DMS114 treated with DMSO at 0.1 percent for 48 hours (cell line): ENCODE results near the gene VSTM4.

ENCODE experiments used
- DNase-seq: peaks from one replicate; lab custom pipeline; 2025; ENCODE audit not compliant: unreplicated experiment; lab: John Stamatoyannopoulos, UW

VSTM4 gene

GRCh38 chr10:49093922-49094321, 21.4 kb downstream of the VSTM4 start:
- DNase-seq, result no peak

- no peak for DNase-seq
Measured at GRCh38 chr10:49092477-49092876, 22.8 kb downstream of the VSTM4 start.

- no peak for DNase-seq
Measured at GRCh38 chr10:49091450-49092210, 23.7 kb downstream of the VSTM4 start.

GRCh38 chr10:49090696-49091380, 24.5 kb downstream of the VSTM4 start:
- no peak for DNase-seq

- DNase-seq, result no peak
Measured at GRCh38 chr10:49090189-49090575, 25.1 kb downstream of the VSTM4 start.

GRCh38 chr10:49089557-49090188, 25.6 kb downstream of the VSTM4 start:
- DNase-seq, result no peak

- DNase-seq, result no peak
Measured at GRCh38 chr10:49089152-49089551, 26.2 kb downstream of the VSTM4 start.

- no peak for DNase-seq
Measured at GRCh38 chr10:49086889-49087288, 28.4 kb downstream of the VSTM4 start.

- DNase-seq, result no peak
Measured at GRCh38 chr10:49083261-49083660, 32.1 kb downstream of the VSTM4 start.

GRCh38 chr10:49082766-49083165, 32.6 kb downstream of the VSTM4 start:
- no peak for DNase-seq

GRCh38 chr10:49081547-49082275, 33.6 kb downstream of the VSTM4 start:
- no peak for DNase-seq

GRCh38 chr10:49080965-49081364, 34.4 kb downstream of the VSTM4 start:
- no peak for DNase-seq

GRCh38 chr10:49080071-49080470, 35.3 kb downstream of the VSTM4 start:
- no peak for DNase-seq

GRCh38 chr10:49079499-49079898, 35.8 kb downstream of the VSTM4 start:
- no peak for DNase-seq

- DNase-seq, result no peak
Measured at GRCh38 chr10:49079072-49079471, 36.2 kb downstream of the VSTM4 start.

GRCh38 chr10:49078433-49078832, 36.9 kb downstream of the VSTM4 start:
- no peak for DNase-seq

- no peak for DNase-seq
Measured at GRCh38 chr10:49076741-49077521, 38.4 kb downstream of the VSTM4 start.

GRCh38 chr10:49076319-49076718, 39.0 kb downstream of the VSTM4 start:
- DNase-seq, result no peak

GRCh38 chr10:49075743-49076142, 39.6 kb downstream of the VSTM4 start:
- DNase-seq, result no peak

- no peak for DNase-seq
Measured at GRCh38 chr10:49074836-49075682, 40.3 kb downstream of the VSTM4 start.
